B cell (primary cell): ENCODE measurements around the gene ZNF148. TPM values are rescaled to one million over a fixed set of nuclear protein-coding genes. Genes with fewer than 3 reads are reported as not detected.

Experiments used
- ATAC-seq: fragments of 200-7000 bp; cut with Tn5 transposase; one replicate; pipeline ENCODE4 v1.10.0; 2021; ENCODE audit warnings: low read depth, mild to moderate bottlenecking, moderate number of reproducible peaks, moderate library complexity
- CTCF ChIA-PET: fragments of 350-600 bp; sonication (Branson Sonifier 250); formaldehyde crosslinking; loops from one replicate; lab custom pipeline; 2021; ENCODE audit warnings: antibody characterized with exemption, inconsistent platforms; lab: Charles Lee
- POLR2A ChIA-PET: fragments of 350-600 bp; sonication (Branson Sonifier 250); formaldehyde crosslinking; loops from one replicate; lab custom pipeline; 2021; ENCODE audit warnings: antibody characterized with exemption; lab: Charles Lee
- DNase-seq: peaks from one replicate; pipeline ENCODE4 v3.0.0; 2013
- H2AFZ ChIP-seq: 2 replicates; pipeline ENCODE4 v1.6.1; 2012; ENCODE audit warnings: mild to moderate bottlenecking, low read depth, low read length; ENCODE audit not compliant: insufficient read depth, poor library complexity, severe bottlenecking
- H3K27ac ChIP-seq, 2 donors: 1 replicate in 1 of 2; 2 replicates in 1 of 2; pipeline ENCODE4 v1.5.1; 2012 to 2013; ENCODE audit warnings: low read length in 2 of 2, mild to moderate bottlenecking in 2 of 2, moderate library complexity in 1 of 2
- H3K27me3 ChIP-seq, 4 experiments: fragments of 200-600 bp in 1 of 4; sonication (generic) in 1 of 4; replicated peaks in 1 of 4; 1 replicate in 2 of 4; 2 replicates in 2 of 4; pipeline versions ENCODE4 v1.6.1 to v1.7.0; 2013 to 2016; ENCODE audit warnings: low read length in 3 of 4, mild to moderate bottlenecking in 2 of 4, mixed read lengths in 1 of 4, moderate library complexity in 1 of 4; ENCODE audit not compliant: insufficient read depth in 4 of 4, control insufficient read depth in 3 of 4; ENCODE audit errors: control extremely low read depth in 1 of 4
- H3K36me3 ChIP-seq, 2 experiments: replicated peaks in 1 of 2; 1 replicate in 1 of 2; 2 replicates in 1 of 2; pipeline versions ENCODE4 v1.6.1 to v1.7.1; 2013; ENCODE audit warnings: low read length in 1 of 2; ENCODE audit not compliant: insufficient read depth in 2 of 2, control insufficient read depth in 1 of 2; ENCODE audit errors: control extremely low read depth in 1 of 2, extremely low read depth in 1 of 2
- H3K4me1 ChIP-seq, 2 donors: fragments of 200-600 bp in 1 of 2; sonication (generic) in 1 of 2; 1 replicate in 1 of 2; 2 replicates in 1 of 2; pipeline versions ENCODE4 v1.5.1 to v1.6.1; 2013 to 2017; ENCODE audit warnings: low read length in 2 of 2; ENCODE audit not compliant: control insufficient read depth in 2 of 2, insufficient read depth in 2 of 2
- H3K4me2 ChIP-seq: replicated peaks from 2 replicates; pipeline ENCODE3; 2012; ENCODE audit warnings: mild to moderate bottlenecking, low read depth, low read length; ENCODE audit not compliant: poor library complexity, severe bottlenecking
- H3K4me3 ChIP-seq, 5 experiments: fragments of 200-600 bp in 1 of 5; sonication (generic) in 1 of 5; 1 replicate in 3 of 5; 2 replicates in 2 of 5; pipeline versions ENCODE4 v1.5.1 to v1.7.0; 2011 to 2016; ENCODE audit warnings: low read length in 4 of 5, mild to moderate bottlenecking in 4 of 5, low read depth in 2 of 5, control low read depth in 1 of 5, moderate library complexity in 1 of 5; ENCODE audit not compliant: insufficient read depth in 1 of 5; ENCODE audit errors: control extremely low read depth in 1 of 5, extremely low read depth in 1 of 5
- H3K79me2 ChIP-seq: fragments of 200-600 bp; sonication (generic); one replicate; pipeline ENCODE4 v1.6.0; 2016; ENCODE audit warnings: low read length; ENCODE audit not compliant: control insufficient read depth, insufficient read depth
- H3K9ac ChIP-seq: fragments of 200-600 bp; sonication (generic); 2 replicates; pipeline ENCODE4 v1.6.1; 2017; ENCODE audit warnings: mild to moderate bottlenecking, low read length, moderate library complexity
- H3K9me3 ChIP-seq, 3 donors: one replicate each; pipeline versions ENCODE4 v1.6.1 to v1.7.1; 2013; ENCODE audit warnings: low read length in 2 of 3; ENCODE audit not compliant: control insufficient read depth in 2 of 3, insufficient read depth in 1 of 3; ENCODE audit errors: control extremely low read depth in 1 of 3
- H4K20me1 ChIP-seq: 2 replicates; pipeline ENCODE4 v1.6.0; 2012; ENCODE audit warnings: mild to moderate bottlenecking, low read length; ENCODE audit not compliant: insufficient read depth, control insufficient read depth, poor library complexity, severe bottlenecking
- H3K27ac Mint-ChIP-seq: one replicate; pipeline ENCODE4 v1.8.0; 2021; ENCODE audit warnings: mixed read lengths
- H3K27me3 Mint-ChIP-seq: one replicate; pipeline ENCODE4 v1.8.0; 2021; ENCODE audit warnings: mixed read lengths
- H3K4me1 Mint-ChIP-seq: one replicate; pipeline ENCODE4 v1.8.0; 2021; ENCODE audit warnings: mixed read lengths
- H3K4me3 Mint-ChIP-seq: one replicate; pipeline ENCODE4 v1.8.0; 2021; ENCODE audit warnings: mixed read lengths
- H3K9me3 Mint-ChIP-seq: one replicate; pipeline ENCODE4 v1.8.0; 2022; ENCODE audit warnings: mixed read lengths; ENCODE audit not compliant: insufficient read depth
- EZH2 ChIP-seq: IDR thresholded peaks from 2 replicates; pipeline ENCODE4 v1.6.1; 2012; ENCODE audit warnings: borderline replicate concordance, low read depth, mild to moderate bottlenecking, moderate library complexity, low read length; ENCODE audit not compliant: insufficient read depth, poor library complexity, severe bottlenecking
- WGBS: methylation state at CpG from one replicate; pipeline ENCODE4 v1.1.5; 2013; ENCODE audit warnings: missing lambda C conversion rate; ENCODE audit not compliant: insufficient coverage; 5-methylcytosine and 5-hydroxymethylcytosine counted together
- intact Hi-C: fragments of 100-400 bp; cut with micrococcal nuclease; formaldehyde crosslinking; loops from one replicate; pipeline ENCODE4 v1.10.0; 2022
- polyA plus RNA-seq: library from polyadenylated mRNA; depleted of rRNA; stranded (reverse); fragments of >200 nt; gene quantifications from 2 replicates; pipeline ENCODE4 v1.2.3, GENCODE V29; 2012
- total RNA-seq, 2 donors: library from RNA; stranded (reverse); fragments of 120-200 nt in 1 of 2; gene quantifications; 1 replicate in 1 of 2; 2 replicates in 1 of 2; pipeline versions ENCODE4 v1.2.3 to v1.2.4, GENCODE V29; 2013 to 2022
- TF ChIP-seq, protein P1 (sequence below): fragments of 200-600 bp; IDR thresholded peaks from one replicate; pipeline ENCODE4 v1.8.0; 2022; ENCODE audit warnings: antibody characterized with exemption, mild to moderate bottlenecking

Gene ZNF148
- total and polyA plus RNA-seq, 2 donors (not counting 1 experiment from before 2014, with no cell fraction given) = 8.1 to 71.5 TPM

DNA sequence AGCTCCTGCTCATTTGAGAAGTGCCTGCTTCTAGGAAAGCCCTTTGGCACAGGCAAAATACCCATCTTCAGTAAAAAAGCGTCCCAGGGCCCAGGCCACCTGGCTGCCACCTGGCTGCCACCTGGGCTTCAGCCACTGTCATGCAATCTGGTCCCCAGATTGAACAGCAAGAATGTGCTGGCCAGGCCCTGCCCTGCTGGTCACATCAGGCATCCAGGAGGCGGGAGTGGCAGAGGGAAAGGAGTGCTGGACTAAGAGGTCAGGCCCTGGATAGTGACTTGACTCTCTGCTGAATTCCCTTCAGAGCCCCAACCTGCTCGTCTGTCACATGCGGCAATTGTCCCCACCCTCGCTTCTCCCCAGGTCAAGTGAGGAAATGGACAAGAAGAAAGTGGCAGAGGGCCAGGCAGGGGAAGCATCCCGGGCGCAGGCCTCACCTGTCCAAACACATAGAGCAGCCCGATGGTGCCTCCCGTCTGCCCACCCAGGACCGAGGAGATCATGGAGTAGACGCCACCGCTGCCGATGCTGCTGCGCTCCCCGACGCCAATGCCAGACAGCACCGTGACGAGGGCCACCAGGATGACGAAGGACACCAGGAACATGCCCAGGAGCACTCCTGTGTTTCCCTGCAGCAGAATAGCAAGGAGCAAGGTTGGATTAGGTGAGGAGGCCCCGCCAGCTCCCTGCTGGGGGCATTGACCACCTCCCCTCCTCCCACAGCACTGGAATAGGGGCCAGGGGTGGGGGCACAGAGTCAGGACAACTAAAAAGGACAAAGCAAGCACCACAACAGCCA lies 188.1 kb downstream of the ZNF148 start:
- intact Hi-C loops = no loop called here
- Histone ChIP-seq H4K20me1 (no peaks in the 10 kb centered on the region), H3K36me3 (no peaks in the 10 kb centered on the region), H3K4me1 (peaks cover 0 to 3% of the 10 kb centered on the region in 2 donors), H3K27me3 (no peaks in the 10 kb centered on the region), H3K4me3 (no peak overlapping the region), H3K9me3 (peaks cover 0 to 2% (median 0%) of the 10 kb centered on the region in 3 donors), H3K4me2 (no peak overlapping the region), H3K79me2 (no peaks in the 10 kb centered on the region), H3K9ac (no peak overlapping the region), H2AFZ (no peak overlapping the region), H3K27ac (no peak overlapping the region)
- DNase-seq (no peak), ATAC-seq (no peak)
- Mint-ChIP-seq H3K4me1 (peaks cover 6% of the 10 kb centered on the region), H3K27ac (no peak overlapping the region), H3K27me3 (no peaks in the 10 kb centered on the region), H3K9me3 (no peaks in the 10 kb centered on the region), H3K4me3 (no peak overlapping the region)
- 97% methylated on average over 18 of the region's 20 CpGs for WGBS
- ChIA-PET CTCF (no interaction called here), POLR2A (no interaction called here)
- no peak for TF ChIP-seq EZH2
- TF ChIP-seq, protein P1, sequence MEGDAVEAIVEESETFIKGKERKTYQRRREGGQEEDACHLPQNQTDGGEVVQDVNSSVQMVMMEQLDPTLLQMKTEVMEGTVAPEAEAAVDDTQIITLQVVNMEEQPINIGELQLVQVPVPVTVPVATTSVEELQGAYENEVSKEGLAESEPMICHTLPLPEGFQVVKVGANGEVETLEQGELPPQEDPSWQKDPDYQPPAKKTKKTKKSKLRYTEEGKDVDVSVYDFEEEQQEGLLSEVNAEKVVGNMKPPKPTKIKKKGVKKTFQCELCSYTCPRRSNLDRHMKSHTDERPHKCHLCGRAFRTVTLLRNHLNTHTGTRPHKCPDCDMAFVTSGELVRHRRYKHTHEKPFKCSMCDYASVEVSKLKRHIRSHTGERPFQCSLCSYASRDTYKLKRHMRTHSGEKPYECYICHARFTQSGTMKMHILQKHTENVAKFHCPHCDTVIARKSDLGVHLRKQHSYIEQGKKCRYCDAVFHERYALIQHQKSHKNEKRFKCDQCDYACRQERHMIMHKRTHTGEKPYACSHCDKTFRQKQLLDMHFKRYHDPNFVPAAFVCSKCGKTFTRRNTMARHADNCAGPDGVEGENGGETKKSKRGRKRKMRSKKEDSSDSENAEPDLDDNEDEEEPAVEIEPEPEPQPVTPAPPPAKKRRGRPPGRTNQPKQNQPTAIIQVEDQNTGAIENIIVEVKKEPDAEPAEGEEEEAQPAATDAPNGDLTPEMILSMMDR = no peak

DNA sequence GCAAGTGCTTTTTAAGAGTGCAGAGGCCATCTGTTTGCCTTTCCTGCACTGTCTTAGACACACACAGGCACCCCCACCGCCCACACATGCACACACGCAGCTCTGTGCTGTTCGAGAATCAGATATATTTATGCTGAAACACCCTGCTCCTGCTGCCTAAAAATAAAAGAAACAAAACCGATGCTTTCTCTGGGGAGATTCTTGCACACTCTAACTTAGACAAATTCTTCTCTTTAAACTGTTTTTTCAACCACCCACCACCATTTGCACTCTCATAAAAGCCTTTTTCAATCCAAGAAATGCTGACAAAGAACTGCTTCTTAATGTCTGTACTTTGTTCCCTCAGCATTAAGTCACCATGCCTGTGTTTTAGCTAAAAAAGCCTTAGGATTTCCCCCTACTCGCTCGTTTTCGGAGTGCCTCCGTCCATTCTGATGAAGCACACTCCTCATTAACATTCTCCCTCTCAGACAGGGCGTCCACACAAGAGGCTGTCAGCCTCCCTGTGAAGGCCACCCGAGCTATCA lies 188.8 kb downstream of the ZNF148 start:
- no peaks in the 10 kb centered on the region for H3K27me3 ChIP-seq
- H3K4me3 ChIP-seq = no peak overlapping the region
- H3K27ac ChIP-seq = no peak overlapping the region
- no peak overlapping the region for H3K27ac Mint-ChIP-seq
- H2AFZ ChIP-seq = no peak overlapping the region
- H4K20me1 ChIP-seq = no peaks in the 10 kb centered on the region
- H3K4me1 ChIP-seq = no peaks in the 10 kb centered on the region
- DNase-seq = no peak
- POLR2A ChIA-PET = no interaction called here
- H3K4me1 Mint-ChIP-seq = peaks cover 3% of the 10 kb centered on the region
- TF ChIP-seq, protein P1 = no peak
- no peak for TF ChIP-seq EZH2
- intact Hi-C loops = no loop called here
- no peak overlapping the region for H3K9ac ChIP-seq
- peaks cover 0 to 2% (median 0%) of the 10 kb centered on the region in 3 donors for H3K9me3 ChIP-seq
- CTCF ChIA-PET = no interaction called here
- 82% methylated on average over 8 of the region's 10 CpGs for WGBS
- H3K4me3 Mint-ChIP-seq = no peak overlapping the region
- H3K27me3 Mint-ChIP-seq = no peaks in the 10 kb centered on the region
- H3K4me2 ChIP-seq = no peak overlapping the region
- no peak for ATAC-seq
- no peaks in the 10 kb centered on the region for H3K36me3 ChIP-seq
- no peaks in the 10 kb centered on the region for H3K9me3 Mint-ChIP-seq
- H3K79me2 ChIP-seq = no peaks in the 10 kb centered on the region
